ENCODE measurements around the gene NFATC2IP.

Gene NFATC2IP

DNA sequence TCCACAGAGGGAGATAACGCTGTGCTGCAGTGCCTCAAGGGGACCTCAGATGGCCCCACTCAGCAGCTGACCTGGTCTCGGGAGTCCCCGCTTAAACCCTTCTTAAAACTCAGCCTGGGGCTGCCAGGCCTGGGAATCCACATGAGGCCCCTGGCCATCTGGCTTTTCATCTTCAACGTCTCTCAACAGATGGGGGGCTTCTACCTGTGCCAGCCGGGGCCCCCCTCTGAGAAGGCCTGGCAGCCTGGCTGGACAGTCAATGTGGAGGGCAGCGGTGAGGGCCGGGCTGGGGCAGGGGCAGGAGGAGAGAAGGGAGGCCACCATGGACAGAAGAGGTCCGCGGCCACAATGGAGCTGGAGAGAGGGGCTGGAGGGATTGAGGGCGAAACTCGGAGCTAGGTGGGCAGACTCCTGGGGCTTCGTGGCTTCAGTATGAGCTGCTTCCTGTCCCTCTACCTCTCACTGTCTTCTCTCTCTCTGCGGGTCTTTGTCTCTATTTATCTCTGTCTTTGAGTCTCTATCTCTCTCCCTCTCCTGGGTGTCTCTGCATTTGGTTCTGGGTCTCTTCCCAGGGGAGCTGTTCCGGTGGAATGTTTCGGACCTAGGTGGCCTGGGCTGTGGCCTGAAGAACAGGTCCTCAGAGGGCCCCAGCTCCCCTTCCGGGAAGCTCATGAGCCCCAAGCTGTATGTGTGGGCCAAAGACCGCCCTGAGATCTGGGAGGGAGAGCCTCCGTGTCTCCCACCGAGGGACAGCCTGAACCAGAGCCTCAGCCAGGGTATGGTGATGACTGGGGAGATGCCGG is 18.2 kb upstream of the NFATC2IP start:
- peak overlapping the region; percentile 80 for H3K4me3 ChIP-seq (ENCODE audit: low read depth, low read length)
- TF ChIP-seq, protein P1, sequence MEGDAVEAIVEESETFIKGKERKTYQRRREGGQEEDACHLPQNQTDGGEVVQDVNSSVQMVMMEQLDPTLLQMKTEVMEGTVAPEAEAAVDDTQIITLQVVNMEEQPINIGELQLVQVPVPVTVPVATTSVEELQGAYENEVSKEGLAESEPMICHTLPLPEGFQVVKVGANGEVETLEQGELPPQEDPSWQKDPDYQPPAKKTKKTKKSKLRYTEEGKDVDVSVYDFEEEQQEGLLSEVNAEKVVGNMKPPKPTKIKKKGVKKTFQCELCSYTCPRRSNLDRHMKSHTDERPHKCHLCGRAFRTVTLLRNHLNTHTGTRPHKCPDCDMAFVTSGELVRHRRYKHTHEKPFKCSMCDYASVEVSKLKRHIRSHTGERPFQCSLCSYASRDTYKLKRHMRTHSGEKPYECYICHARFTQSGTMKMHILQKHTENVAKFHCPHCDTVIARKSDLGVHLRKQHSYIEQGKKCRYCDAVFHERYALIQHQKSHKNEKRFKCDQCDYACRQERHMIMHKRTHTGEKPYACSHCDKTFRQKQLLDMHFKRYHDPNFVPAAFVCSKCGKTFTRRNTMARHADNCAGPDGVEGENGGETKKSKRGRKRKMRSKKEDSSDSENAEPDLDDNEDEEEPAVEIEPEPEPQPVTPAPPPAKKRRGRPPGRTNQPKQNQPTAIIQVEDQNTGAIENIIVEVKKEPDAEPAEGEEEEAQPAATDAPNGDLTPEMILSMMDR (IDR thresholded peaks at IDR 0.05; ENCODE audit: borderline replicate concordance, insufficient read depth, low read depth, low read length) = no peak

DNA sequence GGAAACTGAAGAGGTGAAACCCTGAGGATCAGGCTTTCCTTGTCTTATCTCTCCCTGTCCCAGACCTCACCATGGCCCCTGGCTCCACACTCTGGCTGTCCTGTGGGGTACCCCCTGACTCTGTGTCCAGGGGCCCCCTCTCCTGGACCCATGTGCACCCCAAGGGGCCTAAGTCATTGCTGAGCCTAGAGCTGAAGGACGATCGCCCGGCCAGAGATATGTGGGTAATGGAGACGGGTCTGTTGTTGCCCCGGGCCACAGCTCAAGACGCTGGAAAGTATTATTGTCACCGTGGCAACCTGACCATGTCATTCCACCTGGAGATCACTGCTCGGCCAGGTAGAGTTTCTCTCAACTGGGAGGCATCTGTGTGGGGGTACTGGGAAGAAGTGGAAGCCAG is 17.6 kb upstream of the NFATC2IP start:
- H3K4me3 ChIP-seq (ENCODE audit: low read depth, low read length) = peak overlapping the region; percentile 80
- TF ChIP-seq, protein P1 (IDR thresholded peaks at IDR 0.05; ENCODE audit: borderline replicate concordance, insufficient read depth, low read depth, low read length) = no peak

DNA sequence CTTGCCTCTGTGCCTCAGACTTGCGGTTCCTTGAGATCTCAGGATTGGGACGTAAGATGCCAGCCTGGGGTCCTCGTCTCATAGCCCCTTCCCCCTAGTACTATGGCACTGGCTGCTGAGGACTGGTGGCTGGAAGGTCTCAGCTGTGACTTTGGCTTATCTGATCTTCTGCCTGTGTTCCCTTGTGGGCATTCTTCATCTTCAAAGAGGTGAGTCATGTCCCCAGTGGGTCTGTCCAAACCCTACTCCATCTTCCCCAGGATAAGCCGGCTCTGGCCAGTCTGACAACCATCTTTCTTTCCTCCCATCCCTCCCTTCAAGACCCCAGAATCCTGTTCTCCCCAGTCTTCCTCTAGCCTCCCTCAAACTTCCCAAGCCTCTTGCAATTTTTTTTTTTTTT is 15.4 kb upstream of the NFATC2IP start:
- H3K4me3 ChIP-seq (ENCODE audit: low read depth, low read length) = no peak overlapping the region
- TF ChIP-seq, protein P1 (IDR thresholded peaks at IDR 0.05; ENCODE audit: borderline replicate concordance, insufficient read depth, low read depth, low read length) = no peak

DNA sequence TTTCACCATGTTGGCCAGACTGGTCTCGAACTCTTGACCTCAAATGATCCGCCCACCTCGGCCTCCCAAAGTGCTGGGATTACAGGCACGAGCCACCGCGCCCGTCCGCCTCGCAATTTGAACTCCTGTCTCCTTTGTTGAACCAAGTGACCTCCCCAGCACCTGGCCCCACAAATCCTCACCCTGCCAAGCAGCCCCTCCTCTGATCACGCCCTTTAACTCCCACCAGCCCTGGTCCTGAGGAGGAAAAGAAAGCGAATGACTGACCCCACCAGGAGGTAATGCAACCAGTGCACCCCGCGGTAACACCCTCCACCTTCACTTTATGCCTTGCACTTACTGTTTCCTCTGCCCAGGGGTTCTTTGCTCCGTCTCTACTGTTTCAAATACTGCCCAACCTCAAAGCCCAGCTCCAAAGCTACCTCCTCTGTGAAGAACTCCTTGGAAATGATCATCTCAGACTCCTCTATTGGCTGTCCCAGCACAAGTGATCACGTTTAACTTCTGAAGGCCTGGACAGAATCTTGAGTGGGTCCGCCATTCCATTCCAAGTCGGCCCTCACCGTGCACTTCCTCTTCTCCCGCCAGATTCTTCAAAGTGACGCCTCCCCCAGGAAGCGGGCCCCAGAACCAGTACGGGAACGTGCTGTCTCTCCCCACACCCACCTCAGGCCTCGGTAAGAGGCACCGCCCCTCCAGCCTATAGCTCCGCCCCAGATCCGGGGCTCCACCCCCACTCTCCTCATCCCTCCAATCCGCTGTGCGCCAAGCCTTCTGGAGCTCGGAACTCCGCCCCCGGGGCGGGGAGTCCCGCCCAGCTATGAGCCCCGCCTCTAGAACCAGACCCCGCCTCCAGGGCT is 14.6 kb upstream of the NFATC2IP start:
- H3K4me3 ChIP-seq (ENCODE audit: low read depth, low read length) = no peak overlapping the region
- TF ChIP-seq, protein P1 (IDR thresholded peaks at IDR 0.05; ENCODE audit: borderline replicate concordance, insufficient read depth, low read depth, low read length) = no peak

DNA sequence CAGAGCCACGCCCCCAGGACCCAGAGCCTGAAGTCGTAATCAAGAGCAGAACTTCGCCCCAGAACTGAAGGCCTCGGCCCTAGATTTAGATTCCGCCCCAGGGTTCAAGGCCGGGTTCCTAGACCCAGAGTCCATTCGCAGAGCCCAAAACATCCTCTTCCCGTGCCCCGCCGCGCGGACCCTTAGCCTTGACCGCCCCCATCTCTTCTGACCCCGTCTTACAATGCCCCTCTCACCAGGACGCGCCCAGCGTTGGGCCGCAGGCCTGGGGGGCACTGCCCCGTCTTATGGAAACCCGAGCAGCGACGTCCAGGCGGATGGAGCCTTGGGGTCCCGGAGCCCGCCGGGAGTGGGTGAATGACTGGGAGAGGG is 14.0 kb upstream of the NFATC2IP start:
- H3K4me3 ChIP-seq (ENCODE audit: low read depth, low read length) = no peak overlapping the region
- TF ChIP-seq, protein P1 (IDR thresholded peaks at IDR 0.05; ENCODE audit: borderline replicate concordance, insufficient read depth, low read depth, low read length) = no peak

DNA sequence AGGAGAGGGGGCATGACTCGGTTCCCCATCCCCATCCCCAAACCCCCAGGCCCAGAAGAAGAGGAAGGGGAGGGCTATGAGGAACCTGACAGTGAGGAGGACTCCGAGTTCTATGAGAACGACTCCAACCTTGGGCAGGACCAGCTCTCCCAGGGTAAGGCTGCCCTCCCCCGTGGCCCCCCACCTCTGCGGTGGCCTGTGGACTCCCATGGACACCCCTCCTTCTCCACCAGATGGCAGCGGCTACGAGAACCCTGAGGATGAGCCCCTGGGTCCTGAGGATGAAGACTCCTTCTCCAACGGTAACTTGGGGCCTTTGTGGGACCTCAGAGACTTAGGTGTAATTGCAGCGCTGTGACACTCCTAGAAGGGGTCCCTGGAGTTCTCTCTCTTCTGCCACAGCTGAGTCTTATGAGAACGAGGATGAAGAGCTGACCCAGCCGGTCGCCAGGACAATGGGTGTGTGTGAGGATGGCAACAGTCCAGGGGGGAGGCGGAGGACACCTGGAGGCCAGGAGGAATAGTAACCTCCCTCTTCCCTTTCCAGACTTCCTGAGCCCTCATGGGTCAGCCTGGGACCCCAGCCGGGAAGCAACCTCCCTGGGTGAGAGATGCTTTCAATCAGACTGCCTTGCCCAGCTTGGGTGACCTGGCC is 13.4 kb upstream of the NFATC2IP start:
- TF ChIP-seq, protein P1 (IDR thresholded peaks at IDR 0.05; ENCODE audit: borderline replicate concordance, insufficient read depth, low read depth, low read length) = no peak
- H3K4me3 ChIP-seq (ENCODE audit: low read depth, low read length) = no peak overlapping the region
